K562 (cell line): ENCODE data around the gene MCIDAS. TPM values are rescaled to one million over a fixed set of nuclear protein-coding genes. Genes with fewer than 3 reads are reported as not detected.

Experiments
- ARID1B ChIP-seq: fragments of 450-650 bp; IDR thresholded peaks from 2 replicates; pipeline ENCODE4 v1.6.1; 2016; ENCODE audit warnings: antibody characterized with exemption, mild to moderate bottlenecking, inconsistent platforms
- ATF1 ChIP-seq, 2 experiments: fragments of 450-650 bp in 1 of 2; IDR thresholded peaks; 2 replicates each; pipeline ENCODE4 v1.6.1; 2016; ENCODE audit warnings: missing compliant biosample characterization in 1 of 2, missing genetic modification characterization in 1 of 2
- BCOR ChIP-seq: fragments of 450-650 bp; IDR thresholded peaks from 2 replicates; pipeline ENCODE4 v1.6.1; 2016
- CHD7 ChIP-seq: fragments of 200-600 bp; sonication (generic); IDR thresholded peaks from one replicate; pipeline ENCODE4 v1.6.1; 2012; ENCODE audit warnings: mild to moderate bottlenecking, low read depth, low read length, inconsistent platforms
- FIP1L1 ChIP-seq: fragments of 200-400 bp; formaldehyde crosslinking; IDR thresholded peaks from 2 replicates; pipeline ENCODE4 v1.6.1; 2018; ENCODE audit warnings: mild to moderate bottlenecking, low read depth, low read length; ENCODE audit not compliant: poor library complexity, severe bottlenecking
- KAT7 ChIP-seq: sonication (generic); formaldehyde crosslinking; IDR thresholded peaks from 2 replicates; pipeline ENCODE4 v1.8.0; 2022; ENCODE audit warnings: missing genetic modification reagents, mild to moderate bottlenecking, borderline replicate concordance
- MCM5 ChIP-seq: fragments of 450-650 bp; IDR thresholded peaks from 2 replicates; pipeline ENCODE4 v1.6.1; 2016; ENCODE audit warnings: low read depth
- THRB ChIP-seq: fragments of 450-650 bp; formaldehyde crosslinking; conservative IDR thresholded peaks from 2 replicates; pipeline ENCODE4 v1.4.0; 2022; ENCODE audit warnings: mild to moderate bottlenecking, missing genetic modification characterization
- ZFP30 ChIP-seq: fragments of 250-450 bp; sonication (Bioruptor Pico); IDR thresholded peaks from 2 replicates; pipeline ENCODE4 v1.8.0; 2022; ENCODE audit warnings: moderate library complexity, mild to moderate bottlenecking, inconsistent platforms, borderline replicate concordance
- ZKSCAN3 ChIP-seq: fragments of 250-450 bp; sonication (Bioruptor Pico); IDR thresholded peaks from 2 replicates; pipeline ENCODE4 v1.4.0; 2020
- ZNF644 ChIP-seq: fragments of 200-800 bp; sonication (Bioruptor generic); IDR thresholded peaks from 2 replicates; pipeline ENCODE4 v1.6.1; 2016; ENCODE audit warnings: low read depth, missing genetic modification characterization, missing compliant biosample characterization
- polyA plus RNA-seq, 8 experiments: library from polyadenylated mRNA; depleted of rRNA in 4 of 8; stranded (reverse) in 5 of 8; unstranded in 3 of 8; fragments of >200 nt; fragmentation: Nextera tagmentation in 2 of 8; fragmentation: Illumina TruSeq in 1 of 8; extraction: Ambion mirVana in 2 of 8; extraction: Trizol in 1 of 8; gene quantifications; 2 replicates each; pipeline versions ENCODE4 v1.2.1 to v1.2.3, GENCODE V29; 2011 to 2014; ENCODE audit warnings: inconsistent platforms in 1 of 8, missing spikeins in 1 of 8
- total RNA-seq, 7 experiments: library from RNA; depleted of rRNA in 6 of 7; stranded (reverse); fragments of >200 nt in 6 of 7; fragmentation: Illumina TruSeq in 2 of 7; extraction: Trizol in 2 of 7; gene quantifications; 2 replicates each; pipeline versions ENCODE4 v1.2.1 to v1.2.3, GENCODE V29; 2011 to 2021; ENCODE audit warnings: low replicate concordance in 1 of 7

MCIDAS gene
- total and polyA plus RNA-seq, 9 of the 15 experiments (the other 6 are each of a cell fraction or from before 2014, with no cell fraction given): 0.07 to 1.5 (median 0.69) TPM

GRCh38 chr5:55172937-55173686, 54.0 kb downstream of the MCIDAS start, which contains the start of gene CDC20B (continued):
- TF ChIP-seq CHD7 (no peak), BCOR (no peak), ATF1 (CRISPR knock-in tag; IDR thresholded peaks at IDR 0.05) (no peak), ATF1 (tag; IDR thresholded peaks at IDR 0.05) (peak; percentile 58; the same call in 1 of the 2 replicates), ZNF644 (tag) (no peak), THRB (no peak), ZKSCAN3 (CRISPR knock-in tag) (no peak), MCM5 (no peak), FIP1L1 (no peak), KAT7 (CRISPR knock-in tag) (no peak), ARID1B (no peak), ZFP30 (CRISPR knock-in tag) (no peak)
